Embryonic facial prominence (tissue), 1 donor: ENCODE measurements around the gene PHKG2.
"Not testable (repeated sequence)": the region's sequence is repeated elsewhere in the genome, so short reads cannot be mapped to it uniquely, and the experiment has no call there.

Experiments used
- DNase-seq: peaks from one replicate; pipeline ENCODE4 v3.0.0-alpha.2; 2016; ENCODE audit errors: extremely low spot score

Gene PHKG2, protein sequence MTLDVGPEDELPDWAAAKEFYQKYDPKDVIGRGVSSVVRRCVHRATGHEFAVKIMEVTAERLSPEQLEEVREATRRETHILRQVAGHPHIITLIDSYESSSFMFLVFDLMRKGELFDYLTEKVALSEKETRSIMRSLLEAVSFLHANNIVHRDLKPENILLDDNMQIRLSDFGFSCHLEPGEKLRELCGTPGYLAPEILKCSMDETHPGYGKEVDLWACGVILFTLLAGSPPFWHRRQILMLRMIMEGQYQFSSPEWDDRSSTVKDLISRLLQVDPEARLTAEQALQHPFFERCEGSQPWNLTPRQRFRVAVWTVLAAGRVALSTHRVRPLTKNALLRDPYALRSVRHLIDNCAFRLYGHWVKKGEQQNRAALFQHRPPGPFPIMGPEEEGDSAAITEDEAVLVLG

DNA sequence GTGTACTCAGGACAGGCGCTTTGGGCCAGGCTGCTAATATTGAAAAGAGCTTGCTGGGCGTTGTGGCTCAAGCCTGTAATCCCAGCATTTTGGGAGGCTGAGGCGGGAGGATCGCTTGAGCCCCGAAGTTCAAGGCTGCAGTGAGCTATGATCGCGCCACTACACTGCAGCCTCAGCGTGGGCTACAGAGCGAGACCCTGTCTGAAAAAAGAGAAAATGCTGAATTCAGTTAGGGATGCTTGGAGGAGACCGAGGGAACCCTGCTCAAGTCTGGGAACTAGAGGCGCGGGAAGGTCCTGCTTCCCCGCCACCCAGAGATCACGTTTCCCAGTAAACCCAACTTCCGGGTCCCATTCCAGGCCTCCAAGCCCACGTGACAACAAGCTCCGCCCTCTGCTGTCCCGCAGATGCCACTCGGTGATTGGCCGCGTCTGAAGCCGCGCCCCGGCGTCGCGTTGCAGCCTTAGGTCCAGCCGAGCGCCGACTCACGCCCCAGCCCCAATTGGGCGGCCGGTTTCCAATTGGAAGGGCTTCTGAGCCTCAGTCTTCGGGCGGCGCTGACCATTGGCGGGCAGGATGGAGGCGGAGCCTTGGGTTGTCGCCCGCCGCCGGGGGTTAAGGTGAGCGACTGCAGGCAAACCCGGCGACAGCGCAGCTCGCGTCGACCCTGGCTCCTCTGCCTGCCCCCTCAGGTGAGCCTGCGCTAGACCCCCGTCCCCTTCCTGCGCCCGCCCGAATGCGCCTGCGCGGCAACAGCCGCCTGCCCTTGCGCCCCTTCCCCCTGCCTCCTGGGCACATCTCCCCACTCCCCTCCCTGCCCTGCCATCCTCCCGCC, at the start of gene PHKG2:
Gene PHKG2 (plus strand): TSS at position 627 of the 835 bp plus-strand sequence. CDS start 396 bp downstream, outside the sequence.
- DNase-seq: peak; percentile 96

DNA sequence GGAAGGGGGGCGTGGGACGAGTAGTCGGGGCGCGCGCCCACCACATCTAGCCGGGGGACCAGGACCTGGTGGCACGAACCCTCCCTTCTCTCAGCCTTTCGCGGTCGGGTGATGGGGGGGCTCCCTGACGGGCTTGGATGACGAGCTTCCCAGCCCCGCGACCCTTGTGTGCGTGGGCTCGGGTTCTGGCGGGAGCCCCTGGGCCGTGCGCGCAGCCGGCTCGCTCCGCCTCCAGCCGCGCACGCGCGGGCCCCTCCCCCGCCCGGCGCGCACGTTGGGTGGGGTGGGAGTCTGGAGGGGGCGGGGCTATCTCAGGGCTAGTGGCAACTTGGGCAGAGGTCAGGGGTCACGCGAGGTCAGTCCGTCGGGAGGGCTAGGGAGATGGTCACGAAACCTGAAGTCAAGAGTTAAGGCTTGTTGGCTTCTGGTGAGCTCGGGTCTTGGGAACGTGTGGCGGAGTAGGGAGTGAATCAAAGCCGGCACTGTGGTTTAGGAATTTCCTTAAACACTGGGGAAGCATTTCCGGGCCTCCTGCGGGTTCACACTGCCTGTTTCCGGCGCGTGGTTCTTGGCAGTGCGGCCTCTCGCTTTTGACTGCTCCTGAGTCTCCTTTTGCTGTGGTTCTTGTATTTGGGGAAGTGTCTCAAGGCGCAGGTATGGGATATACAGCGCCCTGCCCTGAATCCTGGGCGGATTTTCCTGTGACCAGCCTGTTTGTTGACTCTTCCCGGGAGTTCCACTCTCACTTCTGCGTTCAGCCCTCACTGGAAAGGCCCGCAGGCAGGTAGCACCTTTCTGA, 49.2 kb upstream of the PHKG2 start, which contains the start of gene SRCAP:
Gene SRCAP (plus strand): TSS at position 356 of the 799 bp plus-strand sequence. CDS start 1,654 bp downstream, outside the sequence.
- DNase-seq: peak; percentile 52

DNA sequence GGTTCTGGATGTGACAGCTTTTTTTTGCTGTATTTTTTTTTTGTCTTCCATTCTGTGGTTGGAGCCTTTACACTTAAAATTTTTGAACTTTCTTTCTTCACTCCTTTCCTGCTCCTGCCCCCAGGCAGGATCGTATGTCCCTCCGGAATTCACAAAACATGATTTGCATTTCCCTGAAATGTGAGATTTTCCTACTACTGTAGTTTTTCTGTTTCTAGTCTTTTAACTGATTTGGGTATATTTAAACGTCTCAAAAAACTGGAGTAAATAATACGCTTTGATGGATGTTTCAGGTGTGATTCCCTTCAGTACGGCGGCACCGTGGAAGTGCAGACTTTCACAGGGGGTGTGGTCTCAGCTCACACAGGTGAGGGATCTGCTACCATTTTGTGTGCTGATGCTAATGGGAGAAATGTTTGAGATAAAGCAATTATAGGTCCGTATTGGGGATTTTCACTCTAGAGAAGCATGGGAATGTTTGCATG, 48.6 kb upstream of the PHKG2 start:
- no peak for DNase-seq

DNA sequence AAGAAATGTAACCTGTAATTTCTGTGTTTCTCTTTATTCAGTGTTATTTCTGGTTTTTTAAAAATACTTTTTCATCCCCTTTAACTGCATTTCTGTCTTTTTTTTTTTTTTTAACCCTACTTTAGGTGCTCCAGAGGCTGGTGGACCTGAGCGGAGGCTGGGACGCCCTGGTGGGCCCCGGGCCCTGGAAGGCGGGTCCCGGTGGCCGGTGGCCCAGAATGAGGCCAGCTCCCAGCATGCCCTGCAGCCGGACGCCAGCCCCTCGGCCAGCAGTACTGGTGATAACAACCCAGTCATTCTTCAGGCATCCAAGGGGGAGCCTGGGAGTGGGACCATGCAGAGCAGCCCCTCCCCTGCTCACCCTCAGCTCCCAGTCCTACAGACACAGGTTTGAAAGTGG, 47.7 kb upstream of the PHKG2 start:
- DNase-seq: no peak

DNA sequence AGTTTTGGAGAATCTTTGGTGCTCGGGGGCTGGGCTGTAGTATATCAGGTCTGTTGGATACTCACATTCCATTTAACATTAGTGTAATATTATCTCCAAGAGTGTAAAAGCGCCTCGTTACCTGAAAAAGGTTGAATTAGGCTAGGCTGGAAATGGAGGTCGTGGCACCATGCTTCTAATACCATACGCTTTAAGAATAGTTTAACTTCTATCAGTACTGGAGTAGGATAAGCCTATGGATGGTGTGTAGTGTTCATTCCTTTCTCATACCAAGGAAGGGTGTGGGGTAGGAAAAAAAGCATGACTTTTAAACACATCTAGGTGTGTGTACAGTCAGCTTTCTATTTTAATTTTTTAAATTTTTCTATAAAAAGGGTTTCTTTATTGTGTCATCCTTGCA, 47.3 kb upstream of the PHKG2 start:
- DNase-seq: no peak

DNA sequence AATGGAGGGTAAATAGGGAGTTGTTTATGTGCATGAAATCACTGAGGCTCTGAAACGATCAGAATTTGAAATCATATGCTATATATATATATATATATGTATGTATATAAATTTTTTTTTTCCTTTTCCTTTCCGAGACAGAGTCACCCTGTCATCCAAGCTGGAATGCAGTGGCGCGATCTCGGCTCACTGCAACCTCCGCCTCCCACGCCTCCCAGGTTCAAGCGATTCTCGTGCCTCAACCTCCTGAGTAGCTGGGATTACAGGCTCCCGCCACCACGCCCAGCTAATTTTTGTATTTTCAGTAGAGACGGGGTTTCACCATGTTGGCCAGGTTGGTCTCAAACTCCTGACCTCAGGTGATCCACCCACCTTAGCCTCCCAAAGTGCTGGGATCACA, 45.2 kb upstream of the PHKG2 start:
- DNase-seq: not testable (repeated sequence)

DNA sequence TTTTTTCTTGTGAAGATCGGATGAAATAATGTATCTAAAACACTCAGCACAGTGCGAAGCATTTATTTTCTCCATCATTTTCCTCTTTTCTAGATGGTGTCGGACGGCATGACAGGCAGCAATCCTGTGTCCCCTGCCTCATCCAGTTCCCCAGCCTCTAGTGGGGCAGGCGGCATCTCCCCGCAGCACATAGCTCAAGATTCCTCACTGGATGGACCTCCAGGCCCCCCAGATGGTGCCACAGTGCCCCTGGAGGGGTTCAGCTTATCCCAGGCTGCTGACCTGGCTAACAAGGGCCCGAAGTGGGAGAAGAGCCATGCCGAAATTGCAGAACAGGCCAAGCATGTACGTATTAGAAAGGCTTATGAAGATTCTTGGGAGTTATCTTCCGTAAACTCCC, 44.3 kb upstream of the PHKG2 start:
- no peak for DNase-seq

DNA sequence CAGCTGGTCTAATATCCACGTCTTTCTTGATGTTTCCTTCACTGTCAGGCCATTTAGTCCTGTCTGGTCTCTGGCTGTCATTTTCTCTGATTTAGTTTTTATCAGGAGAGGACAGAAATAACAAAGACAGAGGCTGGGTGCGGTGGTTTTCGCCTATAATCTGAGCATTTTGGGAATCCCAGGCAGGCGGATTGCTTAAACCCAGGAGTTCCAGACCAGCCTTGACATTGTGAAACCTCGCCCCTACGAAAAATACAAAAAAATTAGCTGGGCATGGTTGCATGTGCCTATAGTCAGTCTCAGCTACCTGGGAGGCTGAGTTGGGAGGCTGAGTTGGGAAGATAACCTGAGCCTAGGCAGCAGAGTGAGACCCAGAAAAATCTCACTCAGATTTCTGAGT, 42.2 kb upstream of the PHKG2 start:
- DNase-seq: no peak

DNA sequence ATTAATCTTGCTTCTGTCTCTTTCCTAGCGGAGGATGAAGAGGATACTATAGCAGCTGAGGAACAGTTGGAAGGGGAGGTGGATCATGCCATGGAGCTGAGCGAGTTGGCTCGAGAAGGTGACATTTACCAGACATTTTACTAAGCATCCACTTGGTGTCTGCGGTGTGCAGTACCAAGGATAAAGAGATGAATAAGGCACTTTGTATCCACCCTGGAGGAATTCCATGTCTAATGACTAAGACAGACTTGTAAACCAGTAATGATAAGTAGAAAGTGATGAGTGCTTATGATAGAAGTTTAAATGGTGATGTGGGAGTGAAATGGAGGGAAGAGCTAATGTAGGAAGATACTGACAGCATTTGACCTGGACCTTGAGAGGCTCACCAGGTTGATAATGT, 37.3 kb upstream of the PHKG2 start:
- DNase-seq: no peak

DNA sequence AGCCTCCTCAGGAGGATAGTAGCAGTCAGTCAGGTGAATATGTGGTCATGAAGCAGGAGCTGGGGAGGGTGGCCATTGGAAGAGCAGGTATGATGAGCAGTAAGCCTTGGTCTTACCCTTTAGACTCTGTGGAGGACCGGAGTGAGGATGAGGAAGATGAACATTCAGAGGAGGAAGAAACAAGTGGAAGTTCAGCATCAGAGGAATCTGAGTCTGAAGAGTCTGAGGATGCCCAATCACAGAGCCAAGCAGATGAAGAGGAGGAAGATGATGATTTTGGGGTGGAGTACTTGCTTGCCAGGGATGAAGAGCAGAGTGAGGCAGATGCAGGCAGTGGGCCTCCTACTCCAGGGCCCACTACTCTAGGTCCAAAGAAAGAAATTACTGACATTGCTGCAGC, 36.5 kb upstream of the PHKG2 start:
- no peak for DNase-seq

DNA sequence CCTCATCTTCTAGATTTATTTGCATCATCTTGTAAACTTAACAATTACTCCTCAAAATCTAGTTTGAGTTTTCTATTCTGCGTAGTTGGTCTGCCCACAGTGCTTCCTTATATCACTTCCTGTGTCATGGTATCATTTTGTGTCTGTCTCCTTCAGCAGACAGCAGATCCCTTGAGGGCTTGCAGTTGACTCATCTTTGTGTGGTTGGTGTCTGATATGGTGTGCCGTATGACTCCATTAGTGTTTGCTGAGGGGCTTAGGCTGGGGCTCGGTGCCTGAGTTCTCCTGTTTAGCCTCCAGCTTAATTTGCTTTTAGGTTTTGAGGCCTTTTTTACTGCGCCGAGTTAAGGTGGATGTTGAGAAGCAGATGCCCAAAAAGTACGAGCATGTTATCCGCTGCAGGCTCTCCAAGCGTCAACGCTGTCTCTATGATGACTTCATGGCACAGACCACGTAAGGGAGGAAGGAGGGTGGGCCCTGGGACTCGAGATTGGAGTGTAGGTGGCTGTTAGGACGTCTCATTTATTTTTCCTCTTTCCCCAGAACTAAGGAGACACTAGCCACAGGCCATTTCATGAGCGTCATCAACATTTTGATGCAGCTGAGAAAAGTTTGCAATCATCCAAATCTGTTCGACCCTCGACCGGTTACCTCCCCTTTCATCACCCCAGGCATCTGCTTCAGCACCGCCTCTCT, 32.3 kb upstream of the PHKG2 start:
- no peak for DNase-seq

DNA sequence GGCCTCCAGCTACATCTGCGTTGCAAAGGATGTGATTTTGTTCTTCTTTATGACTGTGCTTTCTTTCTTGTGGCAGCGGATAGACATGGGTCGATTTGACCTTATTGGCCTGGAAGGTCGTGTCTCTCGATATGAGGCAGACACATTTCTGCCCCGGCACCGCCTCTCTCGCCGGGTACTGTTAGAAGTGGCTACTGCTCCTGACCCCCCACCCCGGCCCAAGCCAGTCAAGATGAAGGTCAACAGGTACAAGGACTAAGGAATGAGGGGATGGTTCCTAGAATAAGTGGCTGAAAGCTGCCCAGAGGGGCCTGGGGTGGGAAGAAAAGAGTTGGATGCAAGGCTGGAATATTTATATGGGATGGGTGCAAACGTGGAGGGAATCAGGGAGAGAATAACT, 28.1 kb upstream of the PHKG2 start:
- DNase-seq: no peak

DNA sequence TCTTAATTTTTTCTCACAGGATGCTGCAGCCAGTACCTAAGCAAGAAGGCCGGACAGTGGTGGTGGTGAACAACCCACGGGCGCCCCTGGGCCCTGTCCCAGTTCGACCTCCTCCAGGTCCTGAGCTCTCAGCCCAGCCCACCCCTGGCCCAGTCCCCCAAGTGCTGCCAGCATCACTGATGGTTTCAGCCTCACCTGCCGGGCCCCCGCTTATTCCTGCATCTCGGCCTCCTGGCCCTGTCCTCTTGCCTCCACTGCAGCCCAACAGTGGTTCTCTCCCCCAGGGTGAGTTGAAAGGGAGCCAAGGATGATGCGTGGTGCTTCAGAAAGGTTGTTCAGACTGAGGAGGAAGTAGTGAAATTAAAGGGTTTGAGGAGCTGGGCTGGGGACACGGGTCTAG, 27.5 kb upstream of the PHKG2 start:
- no peak for DNase-seq

DNA sequence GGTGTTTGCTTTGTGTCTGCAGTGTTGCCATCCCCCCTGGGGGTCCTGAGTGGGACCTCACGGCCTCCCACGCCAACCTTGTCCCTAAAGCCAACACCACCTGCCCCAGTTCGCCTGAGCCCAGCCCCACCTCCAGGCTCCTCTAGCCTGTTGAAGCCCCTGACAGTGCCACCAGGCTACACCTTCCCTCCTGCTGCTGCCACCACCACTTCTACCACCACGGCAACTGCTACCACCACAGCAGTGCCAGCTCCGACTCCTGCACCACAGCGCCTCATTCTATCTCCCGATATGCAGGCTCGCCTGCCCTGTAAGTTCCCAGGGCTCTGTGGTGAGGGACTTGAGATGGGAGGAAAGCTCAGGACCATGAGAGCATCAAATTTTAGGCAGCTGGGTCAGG, 27.1 kb upstream of the PHKG2 start:
- DNase-seq: no peak

DNA sequence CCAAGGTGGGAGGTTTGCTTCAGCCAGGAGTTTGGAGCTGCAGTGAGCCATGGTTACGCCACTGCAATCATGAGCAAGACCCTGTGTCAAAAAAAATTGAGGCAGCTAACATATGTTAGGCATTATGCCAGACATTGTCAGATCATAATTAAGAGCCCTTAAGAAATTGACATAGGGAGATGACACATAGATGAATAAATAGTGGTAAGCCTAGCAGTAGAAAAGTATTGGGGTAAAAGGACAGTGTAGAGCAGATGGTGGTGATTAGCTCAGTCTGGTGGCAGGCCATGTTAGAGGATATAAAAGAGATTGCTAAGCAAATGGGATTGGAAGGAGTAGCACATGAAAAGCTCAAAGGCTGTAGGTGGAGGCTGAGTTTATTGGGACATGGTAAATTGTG, 26.6 kb upstream of the PHKG2 start:
- no peak for DNase-seq

DNA sequence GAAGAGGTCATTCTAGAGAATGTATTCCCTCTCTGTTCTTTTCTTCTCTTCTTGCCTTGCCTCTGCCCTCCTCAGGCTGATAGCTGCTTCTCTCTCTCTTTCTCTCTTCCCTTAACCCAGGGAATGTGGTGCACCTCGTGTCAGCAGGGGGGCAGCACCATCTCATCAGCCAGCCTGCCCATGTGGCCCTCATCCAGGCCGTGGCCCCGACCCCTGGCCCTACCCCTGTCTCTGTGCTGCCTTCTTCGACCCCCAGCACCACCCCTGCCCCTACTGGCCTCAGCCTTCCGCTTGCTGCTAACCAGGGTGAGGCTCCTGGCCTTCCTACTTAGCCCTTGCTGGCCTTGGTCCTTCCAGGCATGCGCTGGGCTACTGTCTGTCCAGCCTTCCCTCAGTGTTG, 25.8 kb upstream of the PHKG2 start:
- no peak for DNase-seq

DNA sequence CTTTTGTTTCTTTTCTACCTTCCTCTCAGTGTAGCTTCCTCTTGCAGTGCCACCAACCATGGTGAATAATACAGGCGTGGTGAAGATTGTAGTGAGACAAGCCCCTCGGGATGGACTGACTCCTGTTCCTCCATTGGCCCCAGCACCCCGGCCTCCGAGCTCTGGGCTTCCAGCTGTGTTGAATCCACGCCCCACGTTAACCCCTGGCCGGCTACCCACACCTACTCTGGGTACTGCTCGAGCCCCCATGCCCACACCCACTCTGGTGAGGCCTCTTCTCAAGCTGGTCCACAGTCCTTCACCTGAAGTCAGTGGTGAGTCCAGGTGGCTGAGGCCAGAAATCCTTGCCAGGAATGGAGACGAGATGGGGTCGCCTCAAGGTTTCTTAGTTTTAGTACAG, 25.3 kb upstream of the PHKG2 start:
- DNase-seq: no peak

DNA sequence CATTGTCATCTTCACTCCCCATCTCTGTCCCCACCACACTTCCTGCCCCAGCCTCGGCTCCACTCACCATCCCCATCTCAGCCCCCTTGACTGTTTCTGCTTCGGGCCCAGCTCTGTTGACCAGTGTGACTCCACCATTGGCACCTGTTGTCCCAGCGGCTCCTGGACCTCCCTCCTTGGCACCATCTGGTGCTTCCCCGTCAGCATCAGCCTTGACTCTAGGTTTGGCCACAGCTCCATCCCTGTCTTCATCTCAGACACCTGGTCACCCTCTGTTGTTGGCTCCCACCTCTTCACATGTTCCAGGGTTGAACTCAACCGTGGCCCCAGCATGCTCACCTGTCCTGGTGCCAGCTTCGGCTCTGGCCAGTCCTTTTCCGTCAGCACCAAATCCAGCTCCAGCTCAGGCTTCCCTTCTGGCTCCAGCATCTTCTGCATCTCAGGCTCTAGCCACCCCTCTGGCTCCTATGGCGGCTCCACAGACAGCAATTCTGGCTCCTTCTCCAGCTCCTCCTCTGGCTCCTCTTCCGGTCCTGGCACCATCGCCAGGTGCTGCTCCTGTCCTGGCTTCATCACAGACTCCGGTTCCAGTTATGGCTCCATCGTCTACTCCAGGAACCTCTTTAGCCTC, 24.4 kb upstream of the PHKG2 start:
- no peak for DNase-seq

DNA sequence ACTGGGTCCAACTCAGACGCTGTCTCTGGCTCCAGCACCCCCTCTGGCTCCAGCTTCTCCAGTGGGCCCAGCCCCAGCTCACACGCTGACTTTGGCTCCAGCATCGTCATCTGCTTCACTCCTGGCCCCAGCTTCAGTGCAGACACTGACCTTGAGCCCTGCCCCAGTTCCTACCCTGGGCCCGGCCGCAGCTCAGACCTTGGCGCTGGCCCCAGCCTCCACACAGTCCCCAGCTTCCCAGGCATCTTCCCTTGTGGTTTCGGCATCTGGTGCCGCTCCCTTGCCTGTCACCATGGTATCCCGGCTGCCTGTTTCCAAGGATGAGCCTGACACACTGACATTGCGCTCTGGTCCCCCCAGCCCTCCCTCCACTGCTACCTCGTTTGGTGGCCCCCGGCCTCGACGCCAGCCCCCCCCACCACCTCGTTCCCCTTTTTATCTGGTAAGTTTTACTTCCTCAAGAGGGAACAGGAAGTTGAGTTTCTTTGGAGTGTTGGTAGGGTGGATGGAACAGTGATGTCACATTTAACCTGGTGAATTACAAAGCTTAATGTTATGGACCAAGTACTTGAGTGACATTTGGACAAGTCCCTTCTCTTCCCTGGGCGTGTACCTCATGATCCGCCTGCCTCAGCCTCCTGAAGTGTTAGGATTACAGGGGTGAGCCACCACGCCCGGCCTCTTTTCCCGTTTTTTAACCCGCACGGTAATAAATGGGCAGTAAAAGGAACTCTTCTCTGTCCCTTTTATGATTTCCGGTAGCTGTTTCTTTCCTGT, 23.4 kb upstream of the PHKG2 start:
- DNase-seq: no peak

DNA sequence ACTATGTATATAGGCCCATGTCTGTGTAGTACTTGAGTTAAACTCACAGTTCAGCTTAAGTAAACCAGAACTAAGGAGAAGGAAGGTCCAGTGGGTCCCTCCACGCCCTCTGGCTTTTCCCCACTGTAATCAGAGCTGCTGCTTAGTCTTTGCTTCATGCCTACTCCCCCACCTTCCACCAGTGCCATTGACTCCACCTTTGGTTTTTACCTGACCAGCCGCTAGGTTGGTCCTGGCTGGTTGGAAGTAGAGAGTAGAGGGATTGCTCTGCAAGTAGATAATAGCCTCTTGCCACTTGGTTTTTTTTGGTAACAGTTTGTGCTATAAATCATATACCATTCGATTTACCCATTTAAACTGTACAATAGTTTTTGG, 22.8 kb upstream of the PHKG2 start:
- DNase-seq: no peak
